Measurements from ENCODE around the gene ZNF430. TPM values are rescaled to one million over a fixed set of nuclear protein-coding genes. Genes with fewer than 3 reads are reported as not detected.

Gene ZNF430
- total RNA-seq, 1 donor from 2014 or later: 3.1 TPM

- Histone ChIP-seq H3K36me3 (peaks cover 34% of the 10 kb centered on the region), H3K4me1 (peaks cover 3% of the 10 kb centered on the region), H3K9me3 (replicated peaks) (no peaks in the 10 kb centered on the region), H3K27ac (replicated peaks) (no peak overlapping the region), H3K4me3 (no peak overlapping the region), H3K27me3 (ENCODE audit: low read depth) (no peaks in the 10 kb centered on the region)
- intact Hi-C loops (cut with micrococcal nuclease): no loop called here
- no peak for DNase-seq
- TF ChIP-seq CTCF (IDR thresholded peaks at IDR 0.05; ENCODE audit: borderline replicate concordance): no peak
Measured at GRCh38 chr19:21028969-21029268, 8.5 kb downstream of the ZNF430 start.

GRCh38 chr19:21045028-21045427 lies 24.6 kb downstream of the ZNF430 start:
- DNase-seq: no peak
- Histone ChIP-seq H3K9me3 (replicated peaks) (peaks cover 56% of the 10 kb centered on the region), H3K4me1 (no peaks in the 10 kb centered on the region), H3K27me3 (ENCODE audit: low read depth) (no peaks in the 10 kb centered on the region), H3K36me3 (peaks cover 77% of the 10 kb centered on the region), H3K27ac (replicated peaks) (no peak overlapping the region), H3K4me3 (no peak overlapping the region)
- intact Hi-C loops (cut with micrococcal nuclease): no loop called here
- TF ChIP-seq CTCF (IDR thresholded peaks at IDR 0.05; ENCODE audit: borderline replicate concordance): no peak

- Histone ChIP-seq H3K4me3 (no peak overlapping the region), H3K4me1 (no peaks in the 10 kb centered on the region), H3K27me3 (ENCODE audit: low read depth) (no peaks in the 10 kb centered on the region), H3K36me3 (peaks cover 82% of the 10 kb centered on the region), H3K27ac (replicated peaks) (no peak overlapping the region), H3K9me3 (replicated peaks) (peaks cover 61% of the 10 kb centered on the region)
- intact Hi-C loops (cut with micrococcal nuclease): no loop called here
- no peak for TF ChIP-seq CTCF (IDR thresholded peaks at IDR 0.05; ENCODE audit: borderline replicate concordance)
- DNase-seq: no peak
Measured at GRCh38 chr19:21046489-21046888, 26.0 kb downstream of the ZNF430 start.

- Histone ChIP-seq H3K9me3 (replicated peaks) (peaks cover 60% of the 10 kb centered on the region), H3K4me3 (no peak overlapping the region), H3K27me3 (ENCODE audit: low read depth) (no peaks in the 10 kb centered on the region), H3K4me1 (no peaks in the 10 kb centered on the region), H3K36me3 (peaks cover 79% of the 10 kb centered on the region), H3K27ac (replicated peaks) (no peak overlapping the region)
- DNase-seq: no peak
- no peak for TF ChIP-seq CTCF (IDR thresholded peaks at IDR 0.05; ENCODE audit: borderline replicate concordance)
- intact Hi-C loops (cut with micrococcal nuclease): no loop called here
Measured at GRCh38 chr19:21047716-21048115, 27.3 kb downstream of the ZNF430 start.

GRCh38 chr19:21052902-21053301 lies 32.4 kb downstream of the ZNF430 start:
- H3K27me3 ChIP-seq (ENCODE audit: low read depth): no peaks in the 10 kb centered on the region
- H3K4me3 ChIP-seq: no peak overlapping the region
- peaks cover 61% of the 10 kb centered on the region for H3K9me3 ChIP-seq (replicated peaks)
- intact Hi-C loops (cut with micrococcal nuclease): no loop called here
- TF ChIP-seq CTCF (IDR thresholded peaks at IDR 0.05; ENCODE audit: borderline replicate concordance): no peak
- H3K4me1 ChIP-seq: no peaks in the 10 kb centered on the region
- H3K27ac ChIP-seq (replicated peaks): no peak overlapping the region
- H3K36me3 ChIP-seq: peaks cover 87% of the 10 kb centered on the region
- no peak for DNase-seq

GRCh38 chr19:21065336-21065735 lies 44.9 kb downstream of the ZNF430 start:
- no peak for TF ChIP-seq CTCF (IDR thresholded peaks at IDR 0.05; ENCODE audit: borderline replicate concordance)
- Histone ChIP-seq H3K27me3 (ENCODE audit: low read depth) (no peaks in the 10 kb centered on the region), H3K4me1 (no peaks in the 10 kb centered on the region), H3K9me3 (replicated peaks) (peaks cover 20% of the 10 kb centered on the region), H3K36me3 (peaks cover 47% of the 10 kb centered on the region), H3K4me3 (no peak overlapping the region), H3K27ac (replicated peaks) (no peak overlapping the region)
- intact Hi-C loops (cut with micrococcal nuclease): no loop called here
- no peak for DNase-seq
